A549 treated with AZD9567 at 1 μM for 4 hours (cell line): ENCODE results near the gene POLE. TPM values are rescaled to one million over a fixed set of nuclear protein-coding genes. Genes with fewer than 3 reads are reported as not detected.

Experiments used
- total RNA-seq: library from RNA; stranded (reverse); fragments of 200-300 nt; extraction: Qiagen RNA extraction; gene quantifications from 5 replicates; pipeline ENCODE4 v1.2.3, GENCODE V29; 2022; ENCODE audit not compliant: insufficient read depth

Gene POLE, protein sequence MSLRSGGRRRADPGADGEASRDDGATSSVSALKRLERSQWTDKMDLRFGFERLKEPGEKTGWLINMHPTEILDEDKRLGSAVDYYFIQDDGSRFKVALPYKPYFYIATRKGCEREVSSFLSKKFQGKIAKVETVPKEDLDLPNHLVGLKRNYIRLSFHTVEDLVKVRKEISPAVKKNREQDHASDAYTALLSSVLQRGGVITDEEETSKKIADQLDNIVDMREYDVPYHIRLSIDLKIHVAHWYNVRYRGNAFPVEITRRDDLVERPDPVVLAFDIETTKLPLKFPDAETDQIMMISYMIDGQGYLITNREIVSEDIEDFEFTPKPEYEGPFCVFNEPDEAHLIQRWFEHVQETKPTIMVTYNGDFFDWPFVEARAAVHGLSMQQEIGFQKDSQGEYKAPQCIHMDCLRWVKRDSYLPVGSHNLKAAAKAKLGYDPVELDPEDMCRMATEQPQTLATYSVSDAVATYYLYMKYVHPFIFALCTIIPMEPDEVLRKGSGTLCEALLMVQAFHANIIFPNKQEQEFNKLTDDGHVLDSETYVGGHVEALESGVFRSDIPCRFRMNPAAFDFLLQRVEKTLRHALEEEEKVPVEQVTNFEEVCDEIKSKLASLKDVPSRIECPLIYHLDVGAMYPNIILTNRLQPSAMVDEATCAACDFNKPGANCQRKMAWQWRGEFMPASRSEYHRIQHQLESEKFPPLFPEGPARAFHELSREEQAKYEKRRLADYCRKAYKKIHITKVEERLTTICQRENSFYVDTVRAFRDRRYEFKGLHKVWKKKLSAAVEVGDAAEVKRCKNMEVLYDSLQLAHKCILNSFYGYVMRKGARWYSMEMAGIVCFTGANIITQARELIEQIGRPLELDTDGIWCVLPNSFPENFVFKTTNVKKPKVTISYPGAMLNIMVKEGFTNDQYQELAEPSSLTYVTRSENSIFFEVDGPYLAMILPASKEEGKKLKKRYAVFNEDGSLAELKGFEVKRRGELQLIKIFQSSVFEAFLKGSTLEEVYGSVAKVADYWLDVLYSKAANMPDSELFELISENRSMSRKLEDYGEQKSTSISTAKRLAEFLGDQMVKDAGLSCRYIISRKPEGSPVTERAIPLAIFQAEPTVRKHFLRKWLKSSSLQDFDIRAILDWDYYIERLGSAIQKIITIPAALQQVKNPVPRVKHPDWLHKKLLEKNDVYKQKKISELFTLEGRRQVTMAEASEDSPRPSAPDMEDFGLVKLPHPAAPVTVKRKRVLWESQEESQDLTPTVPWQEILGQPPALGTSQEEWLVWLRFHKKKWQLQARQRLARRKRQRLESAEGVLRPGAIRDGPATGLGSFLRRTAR (N-terminal part only)
- total RNA-seq, result 35.0 to 53.7 TPM (median 51.3 TPM) in 5 replicates

DNA sequence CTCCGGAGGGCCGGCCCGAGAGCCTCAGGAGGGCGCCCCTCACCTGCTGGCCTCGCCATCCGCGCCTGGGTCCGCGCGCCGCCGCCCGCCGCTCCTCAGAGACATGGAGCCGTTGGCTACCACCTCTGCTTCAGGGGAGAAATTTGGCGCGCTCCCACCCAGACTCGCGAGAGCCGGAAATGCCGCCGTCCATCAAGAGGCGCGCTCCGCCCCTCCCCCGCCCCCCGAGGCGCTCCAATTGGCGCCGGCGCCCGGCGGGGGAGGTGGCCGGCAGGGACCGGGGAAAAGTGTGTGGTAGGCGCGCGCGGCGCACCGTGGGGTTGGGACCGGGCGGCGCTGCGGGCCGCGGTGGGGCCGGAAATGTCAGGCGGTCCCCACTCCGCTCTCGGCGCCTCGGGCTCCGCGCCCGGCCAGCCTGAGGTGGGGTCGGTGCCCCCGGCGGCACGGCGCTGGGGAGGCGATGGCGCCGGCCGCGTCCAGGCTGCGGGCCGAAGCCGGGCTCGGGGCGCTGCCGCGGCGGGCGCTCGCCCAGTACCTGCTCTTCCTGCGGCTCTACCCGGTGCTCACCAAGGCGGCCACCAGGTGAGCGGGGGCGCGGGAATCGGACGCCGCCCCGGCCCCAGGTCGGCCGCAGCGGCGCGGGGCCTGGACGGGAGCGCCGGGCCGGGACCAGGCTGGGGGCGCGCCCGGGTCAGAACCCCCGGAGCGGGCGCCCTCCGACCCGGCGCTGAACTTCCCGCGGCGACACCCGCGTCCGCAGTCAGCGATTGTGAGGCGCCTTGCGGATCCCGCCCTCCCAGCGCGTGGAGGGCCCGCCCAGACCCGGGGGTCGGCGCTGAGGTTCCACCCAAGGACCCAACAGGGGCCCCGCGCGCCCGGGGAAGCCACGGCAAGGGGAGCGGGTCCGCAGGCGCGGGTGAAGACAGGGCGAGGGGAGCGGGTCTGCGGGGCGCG is at the start of gene POLE, which contains the start of gene PXMP2:
POLE (minus strand) TSS at position 132 of the 954 bp plus-strand sequence; CDS start at position 105, 27 bp downstream.
PXMP2 (plus strand) TSS at position 377 of the 954 bp plus-strand sequence; CDS start at position 461, 84 bp downstream.

DNA sequence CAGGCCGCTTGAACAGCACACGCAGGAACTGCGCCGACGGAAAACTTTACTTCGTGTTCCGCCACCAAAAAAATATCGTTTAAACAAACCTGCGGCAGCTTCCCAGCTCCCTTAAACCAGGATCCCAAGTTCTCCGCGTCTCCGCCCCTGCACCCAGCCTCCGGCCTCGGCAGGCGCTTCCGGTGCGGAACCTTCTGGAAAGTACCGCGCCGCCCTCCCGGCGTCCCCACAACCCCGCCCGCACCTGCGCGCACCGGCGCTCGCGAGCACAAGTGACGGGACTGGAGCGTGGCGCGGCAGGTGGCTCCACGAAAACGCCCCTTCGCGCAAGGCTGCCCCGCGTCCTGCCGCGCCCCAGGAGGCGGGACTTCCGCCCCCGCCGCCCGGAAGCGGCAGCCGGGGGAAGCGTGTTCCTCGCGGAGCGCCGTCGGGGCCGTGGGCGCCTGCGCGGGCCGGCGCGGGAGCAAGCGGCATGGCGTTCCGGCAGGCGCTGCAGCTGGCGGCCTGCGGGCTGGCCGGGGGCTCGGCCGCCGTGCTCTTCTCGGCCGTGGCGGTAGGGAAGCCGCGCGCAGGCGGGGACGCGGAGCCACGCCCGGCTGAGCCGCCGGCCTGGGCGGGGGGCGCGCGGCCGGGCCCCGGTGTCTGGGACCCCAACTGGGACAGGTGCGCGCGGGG is 23.4 kb upstream of the POLE start, which contains the start of gene PGAM5:
PGAM5 (plus strand) TSS at position 438 of the 675 bp plus-strand sequence; CDS start at position 473, 35 bp downstream.

DNA sequence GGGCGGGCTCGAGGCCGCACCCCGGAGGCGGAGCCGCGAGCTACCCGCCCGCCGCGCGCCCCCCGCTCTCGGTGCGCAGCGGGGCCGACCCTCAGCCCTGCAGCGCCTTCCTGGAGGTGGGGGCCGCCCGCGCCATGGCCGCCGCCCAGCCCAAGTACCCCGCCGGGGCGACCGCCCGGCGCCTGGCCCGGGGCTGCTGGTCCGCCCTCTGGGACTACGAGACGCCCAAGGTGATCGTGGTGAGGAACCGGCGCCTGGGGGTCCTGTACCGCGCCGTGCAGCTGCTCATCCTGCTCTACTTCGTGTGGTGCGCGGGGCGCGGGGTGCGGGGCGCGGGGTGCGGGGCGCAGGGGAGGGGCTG is 68.5 kb downstream of the POLE start, which contains the start of gene P2RX2:
P2RX2 (plus strand) TSS at position 94 of the 361 bp plus-strand sequence; CDS start at position 135, 41 bp downstream.

DNA sequence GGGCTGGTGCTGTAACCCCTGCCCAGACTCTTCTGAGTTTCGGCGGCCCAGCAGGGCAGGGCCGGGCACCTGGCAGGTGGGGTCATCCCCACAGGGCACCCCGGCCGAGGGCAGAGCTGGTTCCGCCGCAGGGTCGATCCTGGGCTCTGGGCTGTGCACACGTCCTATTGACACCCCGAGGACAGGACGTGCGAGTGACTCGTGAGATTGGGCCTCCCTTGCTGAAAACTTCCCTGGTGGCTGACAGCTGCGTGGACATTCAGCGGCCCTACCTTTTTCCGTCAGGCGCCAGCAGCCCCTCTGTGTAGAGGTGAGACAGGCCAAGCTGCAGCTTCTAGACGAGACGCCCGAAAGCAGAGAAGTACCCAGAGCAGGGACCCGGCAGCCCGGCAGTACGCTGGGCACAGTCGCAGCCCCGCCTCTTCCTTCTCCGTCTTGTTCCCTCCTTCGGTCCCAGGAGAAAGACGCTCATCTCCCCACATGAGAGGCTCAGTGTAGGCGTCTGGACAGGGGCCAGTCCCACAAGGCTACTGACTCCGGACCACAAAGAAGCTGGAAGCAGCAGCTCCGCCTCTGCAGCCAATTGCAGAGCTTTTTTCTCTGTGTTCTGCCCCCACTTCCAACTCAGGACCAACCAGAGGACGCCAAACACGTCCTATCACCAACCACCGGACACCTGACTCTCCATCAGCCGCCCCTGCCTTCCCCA is 76.9 kb downstream of the POLE start, which contains the start of gene LRCOL1:
LRCOL1 (minus strand) TSS at position 532 of the 709 bp plus-strand sequence. CDS start 4,331 bp downstream, outside the sequence.

Other genes with a start within 250 kb of the POLE start
- 72.1 to 90.2 TPM (median 80.1 TPM) in 5 replicates for gene FBRSL1, start 197.2 kb downstream of the POLE start, total RNA-seq
- not detected in 5 replicates for gene LRCOL1, start 76.8 kb downstream of the POLE start, total RNA-seq
- 0.07 TPM in 1 of 5 replicates, not detected in the others for gene P2RX2, start 68.6 kb downstream of the POLE start, total RNA-seq
- 22.3 to 33.9 TPM (median 31.8 TPM) in 5 replicates for gene PXMP2, start 245 bp upstream of the POLE start, total RNA-seq
- gene PGAM5, start 23.5 kb upstream of the POLE start, total RNA-seq, result 52.0 to 60.4 TPM (median 56.9 TPM) in 5 replicates
- 61.6 to 80.9 TPM (median 73.7 TPM) in 5 replicates for gene ANKLE2, start 74.5 kb upstream of the POLE start, total RNA-seq
- gene GOLGA3, start 141.5 kb upstream of the POLE start, total RNA-seq, result 16.4 to 22.3 TPM (median 20.8 TPM) in 5 replicates
- gene CHFR, start 200.3 kb upstream of the POLE start, total RNA-seq, result 23.5 to 39.4 TPM (median 23.9 TPM) in 5 replicates